GM13976 (cell line): ENCODE measurements around the gene INCA1.

Source experiments
- DNase-seq: peaks from one replicate; pipeline ENCODE4 v3.0.0; 2012; ENCODE audit warnings: low spot score
- in situ Hi-C: fragments of 300-500 bp; cut with MboI; formaldehyde crosslinking; loops from one replicate; pipeline ENCODE4 v1.12.0; 2022; ENCODE audit warnings: low sequenced_read_pairs, mixed read lengths, inconsistent platforms; ENCODE audit not compliant: unreplicated experiment
- TF ChIP-seq, protein P1 (sequence below): IDR thresholded peaks from 2 replicates; pipeline ENCODE4 v1.5.1; 2012; ENCODE audit warnings: borderline replicate concordance, mild to moderate bottlenecking; ENCODE audit not compliant: insufficient read depth; ENCODE audit errors: extremely low read depth, missing control alignments, control extremely low read depth

Gene INCA1

DNA sequence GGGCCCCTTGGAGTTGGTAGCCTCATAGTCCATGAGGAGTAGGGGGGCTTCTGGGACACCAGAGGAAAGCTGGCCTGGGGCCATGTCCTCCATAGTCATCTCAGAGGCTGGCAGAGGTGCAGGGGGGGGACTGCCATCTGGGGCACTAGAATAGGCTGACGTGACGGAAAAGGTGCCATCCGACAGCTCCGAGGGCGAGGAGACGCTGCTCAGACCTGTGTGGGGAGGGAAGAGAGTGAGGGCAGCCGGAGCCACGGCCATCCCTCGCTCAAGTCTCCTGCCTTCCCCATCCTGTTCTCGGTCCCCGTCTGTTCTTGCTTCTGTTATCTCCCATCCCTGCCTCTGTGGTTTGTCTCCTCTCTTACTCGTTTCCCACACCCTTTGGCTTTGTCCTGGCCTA lies 25.0 kb downstream of the INCA1 start:
- TF ChIP-seq, protein P1, sequence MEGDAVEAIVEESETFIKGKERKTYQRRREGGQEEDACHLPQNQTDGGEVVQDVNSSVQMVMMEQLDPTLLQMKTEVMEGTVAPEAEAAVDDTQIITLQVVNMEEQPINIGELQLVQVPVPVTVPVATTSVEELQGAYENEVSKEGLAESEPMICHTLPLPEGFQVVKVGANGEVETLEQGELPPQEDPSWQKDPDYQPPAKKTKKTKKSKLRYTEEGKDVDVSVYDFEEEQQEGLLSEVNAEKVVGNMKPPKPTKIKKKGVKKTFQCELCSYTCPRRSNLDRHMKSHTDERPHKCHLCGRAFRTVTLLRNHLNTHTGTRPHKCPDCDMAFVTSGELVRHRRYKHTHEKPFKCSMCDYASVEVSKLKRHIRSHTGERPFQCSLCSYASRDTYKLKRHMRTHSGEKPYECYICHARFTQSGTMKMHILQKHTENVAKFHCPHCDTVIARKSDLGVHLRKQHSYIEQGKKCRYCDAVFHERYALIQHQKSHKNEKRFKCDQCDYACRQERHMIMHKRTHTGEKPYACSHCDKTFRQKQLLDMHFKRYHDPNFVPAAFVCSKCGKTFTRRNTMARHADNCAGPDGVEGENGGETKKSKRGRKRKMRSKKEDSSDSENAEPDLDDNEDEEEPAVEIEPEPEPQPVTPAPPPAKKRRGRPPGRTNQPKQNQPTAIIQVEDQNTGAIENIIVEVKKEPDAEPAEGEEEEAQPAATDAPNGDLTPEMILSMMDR: no peak
- in situ Hi-C loops: loop anchor here (10.0 kb wide), 1 partner anchor 92 kb away; no protein-coding TSS in a partner anchor
- DNase-seq: no peak

DNA sequence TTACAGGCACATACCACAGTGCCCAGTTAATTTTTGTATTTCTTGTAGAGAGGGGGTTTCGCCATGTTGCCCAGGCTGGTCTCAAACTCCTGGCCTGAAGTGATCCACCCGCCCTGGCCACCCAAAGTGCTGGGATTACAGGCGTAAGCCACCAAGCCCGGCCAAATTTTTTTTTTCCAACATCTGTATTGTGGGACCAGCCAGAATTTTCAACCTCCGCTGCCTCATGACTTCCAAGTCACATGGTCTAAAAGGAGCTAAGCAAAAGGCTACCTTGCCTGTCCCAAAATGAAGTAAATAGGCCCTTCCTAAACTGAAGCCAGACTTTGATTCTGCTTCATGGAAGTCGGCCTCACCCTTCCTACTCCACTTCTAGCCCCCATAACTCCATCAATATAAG lies 25.5 kb downstream of the INCA1 start:
- TF ChIP-seq, protein P1: no peak
- no peak for DNase-seq
- in situ Hi-C loops: loop anchor here (10.0 kb wide), 1 partner anchor 93 kb away; no protein-coding TSS in a partner anchor

DNA sequence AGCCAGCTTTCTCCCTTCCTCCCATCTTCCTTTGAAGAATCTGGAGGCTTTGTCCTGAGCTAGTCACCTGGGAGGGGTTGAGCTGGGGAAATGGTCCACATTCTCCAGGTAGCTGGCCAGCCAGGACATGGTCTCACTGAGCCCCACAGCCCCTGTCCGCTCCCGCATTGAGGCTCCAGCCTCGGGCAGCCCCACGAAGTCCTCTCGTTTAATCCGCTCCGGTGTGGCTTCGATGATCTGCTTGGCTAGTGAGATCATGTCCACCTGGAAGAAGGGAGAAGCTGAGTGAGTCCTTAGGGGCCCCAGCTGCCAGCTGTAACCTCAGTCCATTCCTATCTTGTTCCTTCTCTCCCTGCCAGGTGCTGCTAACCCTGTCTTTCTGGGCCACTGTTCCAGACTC lies 27.0 kb downstream of the INCA1 start:
- DNase-seq: no peak
- in situ Hi-C loops: loop anchor here (10.0 kb wide), 1 partner anchor 95 kb away; no protein-coding TSS in a partner anchor
- TF ChIP-seq, protein P1: no peak

DNA sequence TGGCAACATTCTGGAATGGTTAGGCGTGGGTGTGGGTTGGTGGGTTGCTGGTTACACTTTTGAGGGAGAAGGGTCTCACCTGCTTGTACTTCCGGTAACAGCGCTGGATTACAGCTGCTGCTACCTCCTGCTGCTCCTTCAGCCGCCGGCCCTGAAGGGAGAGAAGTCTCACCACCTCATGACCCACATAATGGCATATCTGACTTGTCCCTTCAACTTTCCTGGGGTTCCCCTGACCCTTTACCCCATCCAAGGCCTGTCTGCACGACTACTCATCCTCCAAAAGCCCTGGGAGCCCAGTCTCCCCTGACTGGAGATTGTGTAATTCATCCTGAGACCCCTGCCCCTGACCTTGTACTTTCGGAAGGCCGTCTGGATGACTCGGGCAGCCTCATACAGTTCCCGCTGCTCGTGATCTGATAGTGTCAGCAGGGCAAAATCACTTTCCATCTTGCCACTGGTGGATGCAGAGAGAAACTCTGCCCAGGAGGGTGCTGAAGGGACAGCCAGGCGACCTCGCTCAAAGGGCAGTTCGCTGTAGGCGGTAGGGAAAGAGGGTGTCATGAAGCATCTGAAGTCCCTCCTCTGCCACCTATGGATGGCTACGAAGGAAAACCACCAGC lies 27.7 kb downstream of the INCA1 start:
- in situ Hi-C loops: loop anchor here (10.0 kb wide), 1 partner anchor 95 kb away; no protein-coding TSS in a partner anchor
- no peak for DNase-seq
- TF ChIP-seq, protein P1: no peak

DNA sequence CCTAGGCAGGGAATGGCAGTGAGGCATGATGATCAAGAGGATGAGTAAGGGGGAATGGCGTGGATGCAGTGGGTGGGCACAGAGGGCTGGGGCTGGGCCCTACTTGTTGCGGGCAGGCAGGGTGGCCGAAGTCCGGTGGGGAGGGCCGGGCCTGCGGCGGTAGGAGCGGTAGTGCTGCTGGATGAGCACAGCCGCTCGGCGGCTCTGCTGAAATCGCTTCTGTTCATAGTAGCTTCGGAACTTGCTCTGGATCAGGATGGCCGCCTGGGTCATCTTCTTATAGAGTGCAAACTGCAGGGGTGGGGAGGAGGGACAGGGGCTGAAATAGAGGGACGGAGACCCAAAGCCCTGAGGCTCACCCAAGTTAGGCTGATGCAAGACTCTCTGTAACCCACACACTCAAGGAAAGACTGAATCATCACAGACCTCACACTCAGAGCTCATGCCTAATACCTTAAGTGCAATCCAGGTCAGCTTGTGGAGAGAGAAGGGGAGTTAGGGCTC lies 28.2 kb downstream of the INCA1 start:
- TF ChIP-seq, protein P1: no peak
- no peak for DNase-seq

DNA sequence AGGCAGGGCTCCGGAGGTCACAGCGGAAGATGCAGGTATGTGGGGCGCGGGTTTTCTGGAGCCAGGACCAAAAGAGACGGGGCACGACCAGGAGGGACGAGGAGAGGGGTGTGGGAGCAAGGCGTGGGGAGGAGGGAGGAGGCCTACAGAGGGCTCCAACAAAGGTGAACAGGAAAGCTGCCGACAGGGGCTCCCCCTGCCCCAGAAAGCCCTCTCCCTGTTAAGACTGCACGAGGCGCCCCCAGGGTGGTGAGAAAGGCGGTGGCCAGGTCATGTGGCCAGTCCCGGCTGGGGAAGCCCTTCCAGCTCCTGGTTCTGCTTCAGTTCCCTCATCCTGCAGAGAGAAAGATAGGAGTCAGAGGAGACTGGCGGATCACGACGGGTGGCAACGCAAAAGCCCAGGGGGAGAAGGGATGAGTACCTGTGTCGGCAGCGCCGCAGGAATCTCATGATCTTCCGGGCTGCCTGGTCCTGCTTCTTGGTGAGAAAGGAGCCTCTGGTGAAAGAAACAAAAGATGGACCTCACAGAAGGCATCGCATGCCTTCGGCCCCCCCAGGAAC lies 28.8 kb downstream of the INCA1 start:
- DNase-seq: no peak
- in situ Hi-C loops: no loop called here
- TF ChIP-seq, protein P1: no peak

More for the DNA sequence above, 28.2 kb downstream of the INCA1 start:
- in situ Hi-C loops: no loop called here
